Hematopoietic multipotent progenitor cell treated with erythropoietin and hydrocortisone succinate and interleukin-3 and kit ligand, for 6 days (in vitro differentiated cells): Measurements from ENCODE around the gene RIC8B.

Source experiments
- DNase-seq: peaks from one replicate; pipeline ENCODE4 v3.0.0-alpha.2; 2015

The RIC8B gene

GRCh38 chr12:106759526-106760183, 14.8 kb upstream of the RIC8B start:
- DNase-seq: no peak

GRCh38 chr12:106760184-106760531, 14.3 kb upstream of the RIC8B start:
- DNase-seq: peak; percentile 35

- no peak for DNase-seq
Measured at GRCh38 chr12:106764220-106764619, 10.3 kb upstream of the RIC8B start.

- no peak for DNase-seq
Measured at GRCh38 chr12:106764738-106765137, 9.7 kb upstream of the RIC8B start.

GRCh38 chr12:106766393-106766826, 8.1 kb upstream of the RIC8B start:
- no peak for DNase-seq

GRCh38 chr12:106767206-106767605, 7.3 kb upstream of the RIC8B start:
- no peak for DNase-seq

DNA sequence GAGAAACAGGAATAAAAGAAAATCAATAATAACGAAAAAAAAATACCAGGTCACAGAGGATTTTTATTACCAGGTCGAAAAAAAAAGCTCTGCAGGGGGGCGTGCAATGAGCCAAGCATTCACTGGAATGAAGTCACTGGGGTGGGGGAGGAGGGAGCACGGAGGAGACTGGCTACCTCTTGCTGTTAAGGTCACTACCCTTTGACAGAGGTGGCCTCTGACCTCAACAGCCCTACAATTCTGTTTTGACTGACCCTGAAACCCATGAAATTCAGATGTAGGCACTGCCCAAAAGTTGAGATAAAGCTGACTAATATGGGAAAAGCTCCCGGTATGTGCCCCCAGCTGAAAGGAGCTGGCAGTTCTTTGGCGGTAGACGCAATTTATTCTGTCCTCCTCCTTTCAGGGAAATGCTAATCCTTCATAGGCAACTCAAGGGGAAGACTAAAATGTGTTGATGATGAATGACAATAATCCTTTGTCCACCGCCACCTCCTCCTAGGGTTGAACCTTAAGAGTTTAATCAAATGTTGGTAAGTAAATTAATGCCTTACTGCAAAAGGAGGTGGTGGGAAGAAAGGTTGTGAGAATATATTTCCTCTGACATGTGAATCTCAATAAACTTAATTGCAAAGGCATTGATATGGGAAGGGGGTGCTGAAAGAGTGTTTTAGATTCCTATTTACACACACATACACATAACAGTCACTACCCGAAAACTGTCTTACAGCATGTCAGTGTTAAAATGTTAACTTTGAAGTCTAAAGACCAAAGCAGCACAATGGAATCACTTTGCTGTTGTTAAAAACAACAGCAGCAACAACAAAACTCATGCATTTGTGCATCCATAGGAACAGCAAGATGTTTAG, 6.3 kb upstream of the RIC8B start:
- DNase-seq: no peak

DNA sequence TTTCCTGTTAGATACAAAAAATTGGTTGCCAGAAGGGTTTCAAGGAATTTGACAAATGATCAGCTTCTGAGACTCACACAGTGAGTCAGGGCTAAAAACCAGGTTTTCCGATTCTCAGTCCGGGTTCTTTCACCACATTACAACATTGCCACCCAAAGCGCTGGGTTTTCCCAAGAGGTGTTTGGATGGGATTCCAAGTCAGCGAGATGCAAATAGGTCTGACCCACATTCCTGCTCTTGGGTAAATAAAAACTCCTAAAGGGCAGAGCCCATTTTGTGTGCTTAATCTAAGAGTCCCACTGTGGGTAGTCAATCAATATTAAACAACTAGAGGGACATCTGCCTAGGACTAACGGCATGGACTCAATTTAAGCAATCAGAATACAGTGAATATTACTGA, 5.4 kb upstream of the RIC8B start:
- no peak for DNase-seq

DNA sequence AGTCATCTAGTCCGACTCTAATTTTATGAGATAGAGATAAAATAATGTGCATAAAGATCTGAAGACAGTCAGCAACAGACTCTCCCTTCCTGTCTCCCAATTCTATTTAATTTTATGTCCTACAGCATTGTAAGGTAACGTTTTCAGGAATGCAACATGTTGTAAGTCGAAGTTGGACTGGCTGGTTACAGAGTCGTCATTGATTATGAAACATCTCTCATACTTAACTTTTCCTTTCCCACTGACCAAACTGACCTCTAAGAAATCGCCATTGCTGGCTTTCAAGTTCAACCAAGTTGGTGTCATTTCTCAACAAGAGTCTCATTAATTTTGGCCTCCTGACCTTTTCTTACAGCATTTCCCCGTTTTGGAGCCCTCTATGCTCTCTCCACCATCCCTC, 4.9 kb upstream of the RIC8B start:
- DNase-seq: no peak

DNA sequence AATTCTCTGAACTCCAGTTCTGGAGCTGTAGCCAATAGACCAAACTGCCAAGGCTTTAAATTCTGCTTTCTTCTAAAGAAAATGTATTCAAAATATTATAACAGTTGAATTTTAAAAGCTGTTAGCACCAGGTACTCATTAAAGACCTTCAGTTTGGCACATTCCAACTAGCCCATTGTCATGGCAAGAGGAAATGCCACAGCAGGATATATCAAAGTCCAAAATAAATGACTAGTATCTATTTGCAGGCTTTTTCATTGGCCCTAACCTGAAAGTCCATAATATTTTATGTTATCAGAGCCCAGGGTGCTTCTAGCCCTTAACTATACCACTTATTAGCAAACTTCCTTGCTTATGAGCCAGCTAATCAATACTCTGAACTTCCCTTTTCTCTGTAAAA, 3.1 kb upstream of the RIC8B start:
- DNase-seq: no peak

GRCh38 chr12:106773286-106774004, 1.0 kb upstream of the RIC8B start:
- peak; percentile 15 for DNase-seq

GRCh38 chr12:106774808-106775524, 484 bp downstream of the RIC8B start:
- DNase-seq: peak; percentile 20

DNA sequence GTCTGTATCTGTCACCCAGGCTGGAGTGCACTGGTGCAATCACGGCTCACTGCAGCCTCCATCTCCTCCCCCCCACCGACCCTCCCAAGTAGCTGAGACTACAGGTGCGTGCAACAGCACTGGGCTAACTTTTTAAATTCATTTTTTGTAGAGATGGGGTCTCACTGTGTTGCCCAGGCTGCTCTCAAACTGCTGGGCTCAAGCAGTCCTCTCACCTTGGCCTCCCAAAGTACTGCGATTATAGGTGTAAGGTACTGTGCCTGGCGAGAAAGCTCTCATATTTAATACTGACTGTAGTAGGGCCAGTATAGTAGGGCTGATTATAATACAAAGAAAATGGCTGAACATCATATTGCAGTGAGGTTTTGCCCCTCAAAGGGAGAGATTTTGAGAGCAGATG, 2.4 kb downstream of the RIC8B start:
- DNase-seq: no peak

- DNase-seq: peak; percentile 77
Measured at GRCh38 chr12:106780010-106780631, 5.6 kb downstream of the RIC8B start.

- DNase-seq: no peak
Measured at GRCh38 chr12:106782619-106783018, 8.1 kb downstream of the RIC8B start.

DNA sequence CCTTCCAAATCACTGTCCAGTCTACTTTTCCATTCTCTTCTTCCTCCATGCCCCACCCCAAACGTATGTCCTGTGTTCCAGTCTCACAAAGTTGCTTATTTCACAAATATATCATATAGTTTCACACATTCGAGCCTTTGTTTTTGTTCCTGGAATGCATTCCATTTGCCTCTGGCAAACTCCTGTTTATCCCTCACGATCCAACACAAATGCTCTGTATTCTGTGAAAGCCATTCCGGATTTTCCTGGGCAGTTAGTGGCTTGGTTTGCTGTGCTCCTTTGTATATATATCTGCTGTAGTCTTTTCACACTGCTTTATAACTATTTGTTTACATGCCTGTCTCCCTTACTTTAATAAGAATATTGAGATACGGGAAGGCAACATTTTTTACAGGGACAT, 9.0 kb downstream of the RIC8B start:
- DNase-seq: no peak

- peak; percentile 38 for DNase-seq
Measured at GRCh38 chr12:106790020-106790419, 15.5 kb downstream of the RIC8B start.

DNA sequence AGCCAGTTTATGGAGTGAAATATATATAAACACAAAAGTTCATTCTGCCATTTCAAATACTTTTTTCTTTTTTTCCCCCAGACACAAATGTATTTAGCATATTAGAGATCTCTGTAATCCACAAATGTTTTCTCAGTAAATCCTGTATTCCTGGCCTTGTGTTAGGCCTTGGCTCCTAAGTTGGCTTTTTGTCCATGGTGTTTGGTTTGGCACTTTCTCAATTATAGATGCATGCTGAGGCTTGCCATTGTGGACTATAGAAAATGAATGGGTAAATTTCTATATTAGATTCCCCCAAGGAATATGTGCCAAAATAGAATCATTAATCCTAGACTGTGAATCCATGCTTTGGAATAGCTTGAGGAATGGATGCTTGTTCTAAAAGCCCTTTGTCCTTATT, 17.0 kb downstream of the RIC8B start:
- DNase-seq: no peak

GRCh38 chr12:106794369-106794768, 19.9 kb downstream of the RIC8B start:
- no peak for DNase-seq

DNA sequence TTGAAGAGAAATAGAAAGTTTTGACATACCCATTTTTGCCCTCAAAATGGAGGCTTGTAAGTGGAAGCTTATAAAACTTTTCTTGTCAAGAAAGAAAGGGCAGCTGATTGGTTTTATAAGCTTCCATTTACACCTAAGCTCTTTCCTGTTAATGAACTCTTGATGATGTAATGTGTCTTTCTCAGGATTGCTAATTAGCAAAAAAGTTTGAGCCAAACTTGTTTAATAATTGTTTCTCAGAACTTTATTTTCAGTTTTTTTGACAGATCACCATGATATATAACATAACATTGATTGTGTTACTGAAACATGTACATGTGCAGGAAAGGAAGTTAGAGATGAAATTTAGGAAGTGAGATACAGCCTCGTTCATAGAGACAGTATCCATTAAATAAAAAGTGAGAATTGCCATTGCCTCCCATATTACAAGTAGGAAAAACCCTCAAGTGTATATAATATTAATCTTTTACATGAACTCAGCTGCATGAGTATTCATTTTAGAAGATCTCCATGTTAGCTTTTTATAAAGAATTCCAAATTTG, 26.8 kb downstream of the RIC8B start:
- no peak for DNase-seq

GRCh38 chr12:106801830-106802533, 27.5 kb downstream of the RIC8B start:
- DNase-seq: peak; percentile 5

- DNase-seq: no peak
Measured at GRCh38 chr12:106804668-106805067, 30.2 kb downstream of the RIC8B start.
